ENCODE measurements around the gene SDK2.

SDK2 gene

GRCh38 chr17:73430165-73430680, 214.0 kb downstream of the SDK2 start:
- CTCF ChIA-PET, result interaction anchor here (0.6 to 4.0 kb wide), 65 partner anchors 10 to 1820 kb away, joined by 3 to 45 read pairs (median 4); partner anchors contain the start of gene SDK2
- peaks cover 0 to 2% of the 10 kb centered on the region in 2 experiments; a peak in 1 of 3 replicates for H3K36me3 ChIP-seq (ENCODE audit: control insufficient read depth in 2 of 2, insufficient read depth in 1 of 2, low read length in 2 of 2)
- 0 out of 2 replicates have a peak, but pooled peaks have one; percentile 19 for TF ChIP-seq KLF17 (tag by site-specific recombination; IDR thresholded peaks at IDR 0.05)
- 0 out of 2 replicates have a peak, but pooled peaks have one; percentile 15 for TF ChIP-seq KLF1 (tag by site-specific recombination; IDR thresholded peaks at IDR 0.05)
- TF ChIP-seq ZNF571 (tag by site-specific recombination; IDR thresholded peaks at IDR 0.05), result no peak
- TF ChIP-seq FEZF1 (tag by site-specific recombination; IDR thresholded peaks at IDR 0.05), result no peak
- no peak for TF ChIP-seq ZNF148 (tag by site-specific recombination; IDR thresholded peaks at IDR 0.05; ENCODE audit: borderline replicate concordance)
- no peak for TF ChIP-seq ZNF488 (tag by site-specific recombination; IDR thresholded peaks at IDR 0.05)
- no peak for TF ChIP-seq ZNF114 (tag by site-specific recombination; IDR thresholded peaks at IDR 0.05)
- peak; percentile 48 for TF ChIP-seq ZNF341 (tag by site-specific recombination; IDR thresholded peaks at IDR 0.05; ENCODE audit: low read depth)
- TF ChIP-seq GLIS2 (tag by site-specific recombination; IDR thresholded peaks at IDR 0.05), result no peak
- TF ChIP-seq ZNF362 (tag by site-specific recombination; IDR thresholded peaks at IDR 0.05), result no peak
- no peak overlapping the region for H3K27ac ChIP-seq (ENCODE audit: extremely low read depth, low read depth, low read length)
- peaks cover 6% of the 10 kb centered on the region for H3K4me1 ChIP-seq (ENCODE audit: control insufficient read depth, insufficient read depth, low read length)
- no peaks in the 10 kb centered on the region for H3K9me3 ChIP-seq (ENCODE audit: control insufficient read depth, insufficient read depth, low read depth, low read length)
- H3K4me3 ChIP-seq (ENCODE audit: low read depth, low read length), result no peak overlapping the region
- POLR2A ChIA-PET, result interaction anchor here (0.6 kb wide), 1 partner anchor 9 kb away, joined by 4 read pairs; no protein-coding TSS in a partner anchor

GRCh38 chr17:73429440-73430164, 214.6 kb downstream of the SDK2 start:
- no peak overlapping the region for H3K4me3 ChIP-seq (ENCODE audit: low read depth, low read length)
- POLR2A ChIA-PET, result no interaction called here
- TF ChIP-seq ZBTB10 (tag by site-specific recombination; IDR thresholded peaks at IDR 0.05) (0 out of 2 replicates have a peak, but pooled peaks have one; percentile 19), SCRT1 (tag by site-specific recombination; IDR thresholded peaks at IDR 0.05; ENCODE audit: borderline replicate concordance) (no peak), YY1 (tag by site-specific recombination; IDR thresholded peaks at IDR 0.05) (peak; percentile 69), CTCF (tag by site-specific recombination; IDR thresholded peaks at IDR 0.05) (peak; percentile 83), ZNF561 (tag by site-specific recombination; IDR thresholded peaks at IDR 0.05; ENCODE audit: borderline replicate concordance) (0 out of 2 replicates have a peak, but pooled peaks have one; percentile 37), ZNF433 (tag by site-specific recombination; IDR thresholded peaks at IDR 0.05; ENCODE audit: low read depth) (no peak), ZNF623 (tag by site-specific recombination; IDR thresholded peaks at IDR 0.05) (no peak), ZBTB48 (tag by site-specific recombination; IDR thresholded peaks at IDR 0.05) (no peak), ZSCAN30 (tag by site-specific recombination; IDR thresholded peaks at IDR 0.05) (peak; percentile 75), ZNF660 (tag by site-specific recombination; IDR thresholded peaks at IDR 0.05) (peak; percentile 75), YY2 (tag by site-specific recombination; IDR thresholded peaks at IDR 0.05) (no peak), GLIS2 (tag by site-specific recombination; IDR thresholded peaks at IDR 0.05) (0 out of 2 replicates have a peak, but pooled peaks have one; percentile 27), ZBTB17 (tag by site-specific recombination; IDR thresholded peaks at IDR 0.05) (peak; percentile 13; the same call in 1 of the 2 replicates), TRIM28 (IDR thresholded peaks at IDR 0.05; ENCODE audit: borderline replicate concordance, low read length) (no peak)

More at GRCh38 chr17:73429440-73430164, 214.6 kb downstream of the SDK2 start:
- CTCF ChIA-PET, result interaction anchor here (0.5 to 4.0 kb wide), 73 partner anchors 9 to 1204 kb away, joined by 3 to 45 read pairs (median 4); partner anchors contain the start of gene SDK2
- H3K36me3 ChIP-seq (ENCODE audit: control insufficient read depth in 2 of 2, insufficient read depth in 1 of 2, low read length in 2 of 2), result peaks cover 0 to 2% of the 10 kb centered on the region in 2 experiments; a peak in 1 of 3 replicates
- no peak overlapping the region for H3K27ac ChIP-seq (ENCODE audit: extremely low read depth, low read depth, low read length)
- no peaks in the 10 kb centered on the region for H3K9me3 ChIP-seq (ENCODE audit: control insufficient read depth, insufficient read depth, low read depth, low read length)
- H3K4me1 ChIP-seq (ENCODE audit: control insufficient read depth, insufficient read depth, low read length), result peaks cover 6% of the 10 kb centered on the region
